ENCODE results near the gene REM2. TPM values are rescaled to one million over a fixed set of nuclear protein-coding genes. Genes with fewer than 3 reads are reported as not detected.

Gene REM2
- total RNA-seq, 4 donors from 2014 or later: 0.57 to 2.1 (median 1.4) TPM

- Histone ChIP-seq H3K4me3 (no peak overlapping the region), H3K9me3 (no peaks in the 10 kb centered on the region), H3K27me3 (no peaks in the 10 kb centered on the region), H3K4me1 (peaks cover 0 to 42% (median 2%) of the 10 kb centered on the region in 4 donors), H3K27ac (no peak overlapping the region), H3K36me3 (peaks cover 0 to 19% (median 0%) of the 10 kb centered on the region in 3 donors)
- peak in 1 of 3 donors; percentile 65 for DNase-seq
- TF ChIP-seq POLR2A (IDR thresholded peaks at IDR 0.05): no peak
- no peak for TF ChIP-seq CTCF (IDR thresholded peaks at IDR 0.05)
Measured at GRCh38 chr14:22882529-22883172, 371 bp upstream of the REM2 start.

- H3K9me3 ChIP-seq: no peaks in the 10 kb centered on the region
- no peak for DNase-seq
- TF ChIP-seq POLR2A (IDR thresholded peaks at IDR 0.05): no peak
- no peak overlapping the region for H3K27ac ChIP-seq
- H3K27me3 ChIP-seq: no peaks in the 10 kb centered on the region
- peaks cover 0 to 50% (median 4%) of the 10 kb centered on the region in 4 donors for H3K4me1 ChIP-seq
- no peak overlapping the region for H3K4me3 ChIP-seq
- peaks cover 0 to 4% (median 0%) of the 10 kb centered on the region in 3 donors for H3K36me3 ChIP-seq
Measured at GRCh38 chr14:22884076-22884737, 1.2 kb downstream of the REM2 start.

- Histone ChIP-seq H3K4me3 (no peak overlapping the region), H3K27ac (peak overlapping the region in 3 of 4 donors; percentile 19 to 27 (median 19)), H3K36me3 (no peaks in the 10 kb centered on the region), H3K9me3 (no peaks in the 10 kb centered on the region), H3K4me1 (peaks cover 0 to 50% (median 4%) of the 10 kb centered on the region in 4 donors), H3K27me3 (no peaks in the 10 kb centered on the region)
- TF ChIP-seq POLR2A (IDR thresholded peaks at IDR 0.05) (no peak), CTCF (IDR thresholded peaks at IDR 0.05) (no peak)
- peak in 2 of 3 donors; percentile 51 to 62 for DNase-seq
Measured at GRCh38 chr14:22884738-22885523, 1.9 kb downstream of the REM2 start.

GRCh38 chr14:22885975-22886374, 3.0 kb downstream of the REM2 start:
- Histone ChIP-seq H3K27ac (peak overlapping the region in 3 of 4 donors; percentile 69 to 86 (median 75)), H3K4me3 (peak overlapping the region in 2 of 4 donors; percentile 56 to 62), H3K27me3 (no peaks in the 10 kb centered on the region), H3K36me3 (no peaks in the 10 kb centered on the region), H3K9me3 (no peaks in the 10 kb centered on the region), H3K4me1 (peaks cover 0 to 50% (median 4%) of the 10 kb centered on the region in 4 donors)
- TF ChIP-seq CTCF (IDR thresholded peaks at IDR 0.05) (no peak), POLR2A (IDR thresholded peaks at IDR 0.05) (no peak)
- DNase-seq: no peak

GRCh38 chr14:22886500-22887259, 3.7 kb downstream of the REM2 start:
- DNase-seq: peak; percentile 86 to 92 (median 87)
- Histone ChIP-seq H3K27me3 (no peaks in the 10 kb centered on the region), H3K27ac (peak overlapping the region; percentile 69 to 86 (median 74)), H3K36me3 (no peaks in the 10 kb centered on the region), H3K4me1 (peaks cover 0 to 50% (median 4%) of the 10 kb centered on the region in 4 donors), H3K9me3 (no peaks in the 10 kb centered on the region), H3K4me3 (peak overlapping the region; percentile 55 to 63 (median 59))
- TF ChIP-seq POLR2A (IDR thresholded peaks at IDR 0.05) (peak in 1 of 2 donors; percentile 29), CTCF (IDR thresholded peaks at IDR 0.05) (peak in 5 of 6 experiments; percentile 9 to 34 (median 20))

Measured in Peyer's patch (tissue), 4 donors.